AG10803 (cell line): ENCODE results near the gene HLCS.

ENCODE experiments used
- DNase-seq: peaks from one replicate; pipeline ENCODE4 v3.0.0; 2010; ENCODE audit warnings: low read depth
- H3K4me3 ChIP-seq: 2 replicates; pipeline ENCODE4 v1.5.1; 2011; ENCODE audit warnings: mild to moderate bottlenecking, low read length, control low read depth
- TF ChIP-seq, protein P1 (sequence below): conservative IDR thresholded peaks from 2 replicates; pipeline ENCODE4 v1.5.1; 2011; ENCODE audit warnings: mild to moderate bottlenecking, low read length, control low read depth, inconsistent platforms

HLCS gene

DNA sequence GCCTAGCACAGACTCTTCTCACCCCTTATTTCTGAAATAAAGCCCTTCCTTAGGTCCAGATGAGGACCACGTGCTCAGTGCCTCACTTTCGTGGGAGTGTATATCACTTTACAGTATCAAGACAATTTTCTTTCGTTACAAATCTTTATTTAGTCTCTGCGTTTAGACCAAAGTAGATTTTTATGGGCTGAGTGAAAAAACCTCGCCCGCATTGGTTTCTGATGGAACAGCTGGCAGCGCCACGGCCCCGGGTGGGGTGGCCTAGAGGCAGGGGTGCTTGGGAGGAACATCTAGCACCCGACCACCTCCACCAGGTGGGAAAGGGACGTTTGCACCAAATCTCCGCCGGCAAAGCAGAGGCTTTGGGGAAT lies 260.0 kb downstream of the HLCS start:
- no peak overlapping the region for H3K4me3 ChIP-seq
- TF ChIP-seq, protein P1, sequence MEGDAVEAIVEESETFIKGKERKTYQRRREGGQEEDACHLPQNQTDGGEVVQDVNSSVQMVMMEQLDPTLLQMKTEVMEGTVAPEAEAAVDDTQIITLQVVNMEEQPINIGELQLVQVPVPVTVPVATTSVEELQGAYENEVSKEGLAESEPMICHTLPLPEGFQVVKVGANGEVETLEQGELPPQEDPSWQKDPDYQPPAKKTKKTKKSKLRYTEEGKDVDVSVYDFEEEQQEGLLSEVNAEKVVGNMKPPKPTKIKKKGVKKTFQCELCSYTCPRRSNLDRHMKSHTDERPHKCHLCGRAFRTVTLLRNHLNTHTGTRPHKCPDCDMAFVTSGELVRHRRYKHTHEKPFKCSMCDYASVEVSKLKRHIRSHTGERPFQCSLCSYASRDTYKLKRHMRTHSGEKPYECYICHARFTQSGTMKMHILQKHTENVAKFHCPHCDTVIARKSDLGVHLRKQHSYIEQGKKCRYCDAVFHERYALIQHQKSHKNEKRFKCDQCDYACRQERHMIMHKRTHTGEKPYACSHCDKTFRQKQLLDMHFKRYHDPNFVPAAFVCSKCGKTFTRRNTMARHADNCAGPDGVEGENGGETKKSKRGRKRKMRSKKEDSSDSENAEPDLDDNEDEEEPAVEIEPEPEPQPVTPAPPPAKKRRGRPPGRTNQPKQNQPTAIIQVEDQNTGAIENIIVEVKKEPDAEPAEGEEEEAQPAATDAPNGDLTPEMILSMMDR = no peak

GRCh38 chr21:36705679-36706481 lies 260.6 kb downstream of the HLCS start:
- no peak for DNase-seq
- TF ChIP-seq, protein P1 = no peak
- H3K4me3 ChIP-seq = no peak overlapping the region

More for the DNA sequence above, 260.0 kb downstream of the HLCS start:
- DNase-seq = no peak

DNA sequence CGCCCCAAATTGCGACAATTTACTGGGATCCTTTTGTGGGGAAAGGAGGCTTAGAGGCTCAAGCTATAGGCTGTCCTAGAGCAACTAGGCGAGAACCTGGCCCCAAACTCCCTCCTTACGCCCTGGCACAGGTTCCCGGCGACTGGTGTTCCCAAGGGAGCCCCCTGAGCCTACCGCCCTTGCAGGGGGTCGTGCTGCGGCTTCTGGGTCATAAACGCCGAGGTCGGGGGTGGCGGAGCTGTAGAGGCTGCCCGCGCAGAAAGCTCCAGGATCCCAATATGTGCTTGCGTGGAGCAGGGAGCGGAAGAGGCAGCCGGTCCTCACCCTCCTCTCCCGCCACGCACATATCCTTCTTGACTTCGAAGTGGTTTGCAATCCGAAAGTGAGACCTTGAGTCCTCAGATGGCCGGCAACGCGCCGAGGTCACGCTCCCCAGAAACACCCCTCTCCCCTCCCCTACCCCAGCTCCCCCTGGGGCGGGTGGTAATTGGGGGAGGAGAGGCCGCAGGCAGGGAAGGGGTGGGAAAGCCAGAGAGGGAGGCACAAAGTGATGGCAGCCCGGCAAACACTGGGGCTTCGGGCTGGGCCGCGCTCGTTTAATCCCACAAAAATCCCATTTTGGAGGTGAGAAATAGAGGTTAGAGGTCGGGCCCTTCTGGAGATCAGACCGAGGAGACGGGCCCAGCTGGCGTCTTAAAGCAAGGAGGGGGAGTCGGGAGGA lies 261.4 kb downstream of the HLCS start:
- DNase-seq = no peak
- H3K4me3 ChIP-seq = no peak overlapping the region

DNA sequence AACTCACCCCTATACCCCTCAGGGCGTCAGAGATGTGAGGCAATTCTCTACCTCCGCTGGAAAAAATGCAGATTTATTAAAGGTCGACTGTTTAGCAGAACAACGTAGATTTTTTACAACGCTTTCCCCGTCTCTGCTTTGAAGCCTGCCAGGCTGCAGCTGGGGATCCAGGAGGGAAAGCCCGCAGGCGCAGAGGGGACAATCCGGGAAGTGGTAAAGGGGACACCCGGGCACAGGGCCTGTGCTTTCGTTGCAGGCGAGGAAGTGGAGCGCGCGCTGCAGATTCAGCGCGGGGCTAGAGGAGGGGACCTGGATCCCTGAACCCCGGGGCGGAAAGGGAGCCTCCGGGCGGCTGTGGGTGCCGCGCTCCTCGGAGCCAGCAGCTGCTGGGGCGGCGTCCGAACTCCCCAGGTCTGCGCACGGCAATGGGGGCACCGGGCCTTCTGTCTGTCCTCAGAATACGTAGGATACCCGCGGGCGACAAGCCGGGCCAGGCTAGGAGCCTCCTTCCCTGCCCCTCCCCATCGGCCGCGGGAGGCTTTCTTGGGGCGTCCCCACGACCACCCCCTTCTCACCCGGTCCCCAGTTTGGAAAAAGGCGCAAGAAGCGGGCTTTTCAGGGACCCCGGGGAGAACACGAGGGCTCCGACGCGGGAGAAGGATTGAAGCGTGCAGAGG lies 262.1 kb downstream of the HLCS start:
- TF ChIP-seq, protein P1 = no peak
- H3K4me3 ChIP-seq = no peak overlapping the region

More for the DNA sequence above, 261.4 kb downstream of the HLCS start:
- TF ChIP-seq, protein P1 = no peak

GRCh38 chr21:36703626-36704280 lies 262.7 kb downstream of the HLCS start:
- DNase-seq = no peak
- H3K4me3 ChIP-seq = no peak overlapping the region
- TF ChIP-seq, protein P1 = no peak

More for the DNA sequence above, 262.1 kb downstream of the HLCS start:
- DNase-seq = no peak

DNA sequence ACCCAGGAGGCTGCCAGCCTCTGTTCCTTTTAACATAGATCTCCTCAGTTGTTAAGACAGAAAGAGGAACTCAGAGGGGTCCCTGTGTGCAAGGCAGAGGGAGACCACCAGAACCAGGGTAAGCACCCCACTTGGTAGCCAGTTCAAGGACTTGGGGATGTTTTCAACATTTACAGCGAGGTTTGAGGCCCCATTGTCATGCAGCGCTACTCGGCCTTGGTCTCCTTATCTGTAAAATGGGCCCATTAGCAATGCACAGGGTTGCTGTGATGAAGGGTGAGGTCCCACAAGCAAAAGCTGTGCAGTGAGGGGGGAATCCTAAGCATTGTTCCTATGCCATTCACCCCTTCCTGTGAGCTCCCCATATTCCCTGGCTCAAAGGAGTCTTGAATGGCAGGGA lies 263.3 kb downstream of the HLCS start:
- DNase-seq = no peak
- TF ChIP-seq, protein P1 = no peak
- H3K4me3 ChIP-seq = no peak overlapping the region
